Measurements from ENCODE around the gene PPM1M. TPM values are rescaled to one million over a fixed set of nuclear protein-coding genes. Genes with fewer than 3 reads are reported as not detected.

PPM1M gene
- total and polyA plus RNA-seq, 10 of the 15 experiments (the other 5 are each of a cell fraction or from before 2014, with no cell fraction given) = 7.3 to 24.8 (median 15.8) TPM

DNA sequence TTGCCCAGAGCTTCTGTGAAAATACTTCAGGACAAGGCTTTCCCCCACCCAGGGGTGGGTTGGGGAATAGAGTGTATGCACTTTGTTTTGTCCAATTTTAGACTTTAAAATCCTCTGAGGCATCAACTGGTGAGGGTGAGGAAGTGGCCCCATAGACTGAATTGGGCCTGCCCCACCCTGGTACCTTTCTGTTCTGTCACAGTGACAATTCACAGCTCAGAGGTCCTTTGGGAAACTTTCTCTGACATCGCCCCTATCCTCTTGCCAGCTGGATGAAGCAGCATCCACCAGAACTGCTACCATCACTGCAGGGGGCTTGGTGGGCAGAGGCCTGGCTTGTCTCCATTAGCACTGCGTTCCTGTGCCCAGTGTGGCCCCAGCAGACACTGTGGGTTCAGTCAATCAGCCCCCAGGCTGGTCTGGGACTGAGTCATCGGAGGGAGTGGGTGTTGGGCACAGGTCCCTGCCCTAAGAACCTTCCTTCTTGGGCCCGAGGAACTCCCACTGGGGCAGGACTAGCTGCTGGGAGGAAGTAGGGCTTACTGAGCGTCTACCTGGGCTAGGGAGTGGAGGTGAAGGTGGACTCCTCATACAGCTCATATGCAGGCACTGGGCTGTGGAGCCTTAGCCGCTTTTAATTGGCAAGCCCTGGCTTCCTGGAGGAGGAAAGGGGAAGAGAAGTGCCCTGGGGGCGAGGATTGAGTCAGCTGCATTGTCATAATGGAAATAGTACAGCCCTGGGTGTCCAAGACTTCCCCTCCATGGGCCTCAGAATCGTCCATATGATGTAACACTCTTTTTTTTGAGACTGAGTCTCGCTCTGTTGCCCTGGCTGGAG, 1.5 kb upstream of the PPM1M start:
- Histone ChIP-seq H3K4me3 (peak overlapping the region; percentile 89; the same call in 1 of the 2 replicates), H3K36me3 (ENCODE audit: control insufficient read depth in 2 of 2, insufficient read depth in 2 of 2, low read length in 1 of 2) (peaks cover 0 to 2% of the 10 kb centered on the region in 2 experiments; a peak in 3 of 4 replicates), H3K27ac (ENCODE audit: control insufficient read depth, insufficient read depth) (peak overlapping the region; percentile 67), H3K9me3 (replicated peaks; ENCODE audit: control insufficient read depth, insufficient read depth, low read length) (no peaks in the 10 kb centered on the region; the same call in 2 of the 3 replicates), H3K9ac (ENCODE audit: control insufficient read depth, insufficient read depth, low read length) (no peak overlapping the region; the same call in 1 of the 2 replicates), H2AFZ (ENCODE audit: control insufficient read depth, low read depth, low read length) (peak overlapping the region; percentile 15; the same call in 1 of the 2 replicates), H4K20me1 (ENCODE audit: control insufficient read depth, insufficient read depth) (no peaks in the 10 kb centered on the region), H3K4me1 (ENCODE audit: control insufficient read depth, insufficient read depth, low read length) (peaks cover 56% of the 10 kb centered on the region), H3K79me2 (ENCODE audit: control insufficient read depth, insufficient read depth, low read length) (peaks cover 13% of the 10 kb centered on the region), H3K4me2 (ENCODE audit: control insufficient read depth, insufficient read depth) (peak overlapping the region; percentile 100), H3K27me3 (replicated peaks in 1 of 2; ENCODE audit: control insufficient read depth in 2 of 2, insufficient read depth in 2 of 2, low read length in 1 of 2) (no peaks in the 10 kb centered on the region)
- ChIA-PET RAD21 (ENCODE audit: unreplicated experiment) (interaction anchor here (1.0 to 2.8 kb wide), 7 partner anchors 9 to 39 kb away, joined by 4 to 14 read pairs (median 6); partner anchors contain the start of genes TLR9 and WDR82), POLR2A (interaction anchor here (0.5 to 6.8 kb wide), 13 partner anchors 9 to 1582 kb away, joined by 3 to 49 read pairs (median 4); partner anchors contain the start of genes TLR9 and WDR82), CTCF (interaction anchor here (1.7 to 7.5 kb wide), 7 partner anchors 9 to 95 kb away, joined by 5 to 87 read pairs (median 8); partner anchors contain the start of genes TLR9 and WDR82), SMC1A (ENCODE audit: uncharacterized antibody, unreplicated experiment) (interaction anchor here (1.0 to 7.4 kb wide), 13 partner anchors 9 to 191 kb away, joined by 3 to 62 read pairs (median 6); partner anchors contain the start of genes TLR9 and WDR82)
- 2% methylated on average over 9 of the region's 9 CpGs for WGBS (ENCODE audit: insufficient coverage, insufficient replicate concordance, low lambda C conversion rate, missing lambda C conversion rate)
- peak; percentile 79 for FAIRE-seq
- intact Hi-C loops (cut with micrococcal nuclease; ENCODE audit: unreplicated experiment) (loop anchor here (2.0 kb wide), 1 partner anchor 35 kb away; the partner anchor contains the start of gene WDR82), in situ Hi-C loops (cut with MboI) (no loop called here)
- ATAC-seq = peak; percentile 73
- DNase-seq (ENCODE audit: low read depth, low spot score) = peak; percentile 85
- BruUV-seq (replicated peaks) = no TSS peak
- TF ChIP-seq, protein P1, sequence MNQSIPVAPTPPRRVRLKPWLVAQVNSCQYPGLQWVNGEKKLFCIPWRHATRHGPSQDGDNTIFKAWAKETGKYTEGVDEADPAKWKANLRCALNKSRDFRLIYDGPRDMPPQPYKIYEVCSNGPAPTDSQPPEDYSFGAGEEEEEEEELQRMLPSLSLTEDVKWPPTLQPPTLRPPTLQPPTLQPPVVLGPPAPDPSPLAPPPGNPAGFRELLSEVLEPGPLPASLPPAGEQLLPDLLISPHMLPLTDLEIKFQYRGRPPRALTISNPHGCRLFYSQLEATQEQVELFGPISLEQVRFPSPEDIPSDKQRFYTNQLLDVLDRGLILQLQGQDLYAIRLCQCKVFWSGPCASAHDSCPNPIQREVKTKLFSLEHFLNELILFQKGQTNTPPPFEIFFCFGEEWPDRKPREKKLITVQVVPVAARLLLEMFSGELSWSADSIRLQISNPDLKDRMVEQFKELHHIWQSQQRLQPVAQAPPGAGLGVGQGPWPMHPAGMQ (IDR thresholded peaks at IDR 0.05; ENCODE audit: borderline replicate concordance) = no peak
- TF ChIP-seq, protein P2, sequence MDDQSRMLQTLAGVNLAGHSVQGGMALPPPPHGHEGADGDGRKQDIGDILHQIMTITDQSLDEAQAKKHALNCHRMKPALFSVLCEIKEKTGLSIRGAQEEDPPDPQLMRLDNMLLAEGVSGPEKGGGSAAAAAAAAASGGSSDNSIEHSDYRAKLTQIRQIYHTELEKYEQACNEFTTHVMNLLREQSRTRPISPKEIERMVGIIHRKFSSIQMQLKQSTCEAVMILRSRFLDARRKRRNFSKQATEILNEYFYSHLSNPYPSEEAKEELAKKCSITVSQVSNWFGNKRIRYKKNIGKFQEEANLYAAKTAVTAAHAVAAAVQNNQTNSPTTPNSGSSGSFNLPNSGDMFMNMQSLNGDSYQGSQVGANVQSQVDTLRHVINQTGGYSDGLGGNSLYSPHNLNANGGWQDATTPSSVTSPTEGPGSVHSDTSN (IDR thresholded peaks at IDR 0.05; ENCODE audit: insufficient replicate concordance, low read depth, low read length) = peak; percentile 30
- no peak for TF ChIP-seq YBX1 (IDR thresholded peaks at IDR 0.05)
- TF ChIP-seq JUNB (IDR thresholded peaks at IDR 0.05) = peak; percentile 97
- TF ChIP-seq, protein P3, sequence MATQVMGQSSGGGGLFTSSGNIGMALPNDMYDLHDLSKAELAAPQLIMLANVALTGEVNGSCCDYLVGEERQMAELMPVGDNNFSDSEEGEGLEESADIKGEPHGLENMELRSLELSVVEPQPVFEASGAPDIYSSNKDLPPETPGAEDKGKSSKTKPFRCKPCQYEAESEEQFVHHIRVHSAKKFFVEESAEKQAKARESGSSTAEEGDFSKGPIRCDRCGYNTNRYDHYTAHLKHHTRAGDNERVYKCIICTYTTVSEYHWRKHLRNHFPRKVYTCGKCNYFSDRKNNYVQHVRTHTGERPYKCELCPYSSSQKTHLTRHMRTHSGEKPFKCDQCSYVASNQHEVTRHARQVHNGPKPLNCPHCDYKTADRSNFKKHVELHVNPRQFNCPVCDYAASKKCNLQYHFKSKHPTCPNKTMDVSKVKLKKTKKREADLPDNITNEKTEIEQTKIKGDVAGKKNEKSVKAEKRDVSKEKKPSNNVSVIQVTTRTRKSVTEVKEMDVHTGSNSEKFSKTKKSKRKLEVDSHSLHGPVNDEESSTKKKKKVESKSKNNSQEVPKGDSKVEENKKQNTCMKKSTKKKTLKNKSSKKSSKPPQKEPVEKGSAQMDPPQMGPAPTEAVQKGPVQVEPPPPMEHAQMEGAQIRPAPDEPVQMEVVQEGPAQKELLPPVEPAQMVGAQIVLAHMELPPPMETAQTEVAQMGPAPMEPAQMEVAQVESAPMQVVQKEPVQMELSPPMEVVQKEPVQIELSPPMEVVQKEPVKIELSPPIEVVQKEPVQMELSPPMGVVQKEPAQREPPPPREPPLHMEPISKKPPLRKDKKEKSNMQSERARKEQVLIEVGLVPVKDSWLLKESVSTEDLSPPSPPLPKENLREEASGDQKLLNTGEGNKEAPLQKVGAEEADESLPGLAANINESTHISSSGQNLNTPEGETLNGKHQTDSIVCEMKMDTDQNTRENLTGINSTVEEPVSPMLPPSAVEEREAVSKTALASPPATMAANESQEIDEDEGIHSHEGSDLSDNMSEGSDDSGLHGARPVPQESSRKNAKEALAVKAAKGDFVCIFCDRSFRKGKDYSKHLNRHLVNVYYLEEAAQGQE (IDR thresholded peaks at IDR 0.05; ENCODE audit: low read depth, low read length) = no peak
- peak; percentile 35; the same call in 1 of the 2 replicates for TF ChIP-seq TAF1 (IDR thresholded peaks at IDR 0.05; ENCODE audit: borderline replicate concordance, low read depth, low read length)
- TF ChIP-seq FOS (IDR thresholded peaks at IDR 0.05; ENCODE audit: borderline replicate concordance, extremely low read depth, insufficient read length) = no peak
- TF ChIP-seq CREM (IDR thresholded peaks at IDR 0.05; ENCODE audit: low read depth) = peak; percentile 88
- peak; percentile 21; the same call in 1 of the 2 replicates for TF ChIP-seq CBFB (IDR thresholded peaks at IDR 0.05; ENCODE audit: low read depth)
- TF ChIP-seq, protein P4, sequence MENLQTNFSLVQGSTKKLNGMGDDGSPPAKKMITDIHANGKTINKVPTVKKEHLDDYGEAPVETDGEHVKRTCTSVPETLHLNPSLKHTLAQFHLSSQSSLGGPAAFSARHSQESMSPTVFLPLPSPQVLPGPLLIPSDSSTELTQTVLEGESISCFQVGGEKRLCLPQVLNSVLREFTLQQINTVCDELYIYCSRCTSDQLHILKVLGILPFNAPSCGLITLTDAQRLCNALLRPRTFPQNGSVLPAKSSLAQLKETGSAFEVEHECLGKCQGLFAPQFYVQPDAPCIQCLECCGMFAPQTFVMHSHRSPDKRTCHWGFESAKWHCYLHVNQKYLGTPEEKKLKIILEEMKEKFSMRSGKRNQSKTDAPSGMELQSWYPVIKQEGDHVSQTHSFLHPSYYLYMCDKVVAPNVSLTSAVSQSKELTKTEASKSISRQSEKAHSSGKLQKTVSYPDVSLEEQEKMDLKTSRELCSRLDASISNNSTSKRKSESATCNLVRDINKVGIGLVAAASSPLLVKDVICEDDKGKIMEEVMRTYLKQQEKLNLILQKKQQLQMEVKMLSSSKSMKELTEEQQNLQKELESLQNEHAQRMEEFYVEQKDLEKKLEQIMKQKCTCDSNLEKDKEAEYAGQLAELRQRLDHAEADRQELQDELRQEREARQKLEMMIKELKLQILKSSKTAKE (IDR thresholded peaks at IDR 0.05; ENCODE audit: low read depth, poor library complexity, severe bottlenecking) = no peak
- TF ChIP-seq SIX5 (IDR thresholded peaks at IDR 0.05; ENCODE audit: low read depth, low read length, severe bottlenecking) = no peak
- TF ChIP-seq NR2F1 (conservative IDR thresholded peaks at IDR 0.05) = peak; percentile 7; the same call in 1 of the 2 replicates
- TF ChIP-seq ZZZ3 (IDR thresholded peaks at IDR 0.05; ENCODE audit: control insufficient read depth, insufficient read length, low read depth) = no peak
